Hepatocyte (in vitro differentiated cells): ENCODE data around the gene MIEN1. TPM values are rescaled to one million over a fixed set of nuclear protein-coding genes. Genes with fewer than 3 reads are reported as not detected.

Source experiments
- DNase-seq: peaks from one replicate; pipeline ENCODE4 v3.0.0-alpha.2; 2016; ENCODE audit warnings: low spot score
- H2AFZ ChIP-seq: fragments of 200-600 bp; sonication (generic); 2 replicates; pipeline ENCODE4 v1.6.0; 2016; ENCODE audit warnings: antibody characterized with exemption, mild to moderate bottlenecking
- H3K27ac ChIP-seq: fragments of 200-600 bp; sonication (generic); 2 replicates; pipeline ENCODE4 v1.5.1; 2016; ENCODE audit warnings: mild to moderate bottlenecking
- H3K27me3 ChIP-seq: fragments of 200-600 bp; sonication (generic); 2 replicates; pipeline ENCODE4 v1.6.1; 2016
- H3K36me3 ChIP-seq: fragments of 200-600 bp; sonication (generic); replicated peaks from 2 replicates; pipeline ENCODE4 v1.5.1; 2016; ENCODE audit warnings: low read depth; ENCODE audit not compliant: insufficient read depth
- H3K4me1 ChIP-seq: fragments of 200-600 bp; sonication (generic); 2 replicates; pipeline ENCODE4 v1.5.1; 2016; ENCODE audit warnings: mild to moderate bottlenecking, moderate library complexity; ENCODE audit not compliant: insufficient read depth
- H3K4me2 ChIP-seq: fragments of 200-600 bp; sonication (generic); 2 replicates; pipeline ENCODE4 v1.6.0; 2016
- H3K4me3 ChIP-seq: fragments of 200-600 bp; sonication (generic); 2 replicates; pipeline ENCODE4 v1.5.1; 2016; ENCODE audit warnings: mild to moderate bottlenecking
- H3K79me2 ChIP-seq: fragments of 200-600 bp; sonication (generic); 2 replicates; pipeline ENCODE4 v1.6.0; 2017; ENCODE audit warnings: mild to moderate bottlenecking
- H3K9me2 ChIP-seq: fragments of 200-600 bp; sonication (generic); replicated peaks from 2 replicates; pipeline ENCODE4 v1.6.0; 2017; ENCODE audit warnings: mild to moderate bottlenecking; ENCODE audit not compliant: insufficient read depth
- H3K9me3 ChIP-seq: fragments of 200-600 bp; sonication (generic); 2 replicates; pipeline ENCODE4 v1.5.1; 2016; ENCODE audit warnings: low read depth, mild to moderate bottlenecking
- H4K20me1 ChIP-seq: fragments of 200-600 bp; sonication (generic); 2 replicates; pipeline ENCODE4 v1.6.0; 2016; ENCODE audit warnings: mild to moderate bottlenecking; ENCODE audit not compliant: insufficient read depth, poor library complexity, severe bottlenecking
- CTCF ChIP-seq: fragments of 200-600 bp; sonication (generic); IDR thresholded peaks from 2 replicates; pipeline ENCODE4 v1.5.1; 2016; ENCODE audit warnings: antibody characterized with exemption, mild to moderate bottlenecking; ENCODE audit not compliant: poor library complexity
- EZH2 ChIP-seq: fragments of 200-600 bp; sonication (generic); IDR thresholded peaks from 2 replicates; pipeline ENCODE4 v1.6.1; 2016; ENCODE audit warnings: antibody characterized with exemption, mild to moderate bottlenecking, borderline replicate concordance
- EZH2phosphoT487 ChIP-seq: fragments of 200-600 bp; sonication (generic); IDR thresholded peaks from one replicate; pipeline ENCODE4 v1.6.1; 2018; ENCODE audit warnings: antibody characterized with exemption, mild to moderate bottlenecking, low read depth, moderate library complexity; ENCODE audit not compliant: unreplicated experiment, severe bottlenecking
- WGBS: methylation state at CpG from one replicate; pipeline ENCODE4 v1.1.6; 2016; ENCODE audit warnings: low lambda C conversion rate; ENCODE audit errors: missing lambda C conversion rate; 5-methylcytosine and 5-hydroxymethylcytosine counted together
- polyA plus RNA-seq: library from polyadenylated mRNA; unstranded; fragments of >200 nt; fragmentation: Nextera tagmentation; extraction: Ambion mirVana; gene quantifications from 2 replicates; pipeline ENCODE4 v1.2.1, GENCODE V29; 2016
- total RNA-seq: library from RNA; depleted of rRNA; stranded (reverse); fragments of >200 nt; gene quantifications from 2 replicates; pipeline ENCODE4 v1.2.3, GENCODE V29; 2014

The MIEN1 gene
- 37.2 and 72.6 TPM in 2 replicates for total RNA-seq
- polyA plus RNA-seq = 129 and 133 TPM in 2 replicates

- Histone ChIP-seq H3K4me1 (peaks cover 9% of the 10 kb centered on the region), H3K79me2 (peaks cover 6% of the 10 kb centered on the region), H3K4me2 (peak within 1 kb of the TSS; percentile 97), H3K27me3 (no peaks in the 10 kb centered on the region), H3K36me3 (no peaks in the 10 kb centered on the region), H3K4me3 (peak within 1 kb of the TSS; percentile 77), H3K27ac (peak within 1 kb of the TSS; percentile 91), H2AFZ (peak within 1 kb of the TSS; percentile 74), H3K9me3 (no peaks in the 10 kb centered on the region), H4K20me1 (no peaks in the 10 kb centered on the region), H3K9me2 (no peaks in the 10 kb centered on the region)
- 2% methylated on average over 51 of the region's 65 CpGs for WGBS
- TF ChIP-seq EZH2 (no peak), CTCF (peak; percentile 97), EZH2phosphoT487 (no peak)
- peak; percentile 96 for DNase-seq
Measured at GRCh38 chr17:39730095-39730921, at the start of gene MIEN1. Gene MIEN1 (minus strand): TSS chr17:39730532. CDS start chr17:39730495, 37 bp downstream.

GRCh38 chr17:39777534-39778365 lies 47.4 kb upstream of the MIEN1 start:
- TF ChIP-seq EZH2 = no peak
- TF ChIP-seq CTCF = no peak
- no peak for TF ChIP-seq EZH2phosphoT487
- H3K9me3 ChIP-seq = no peaks in the 10 kb centered on the region
- H3K4me1 ChIP-seq = peaks cover 4% of the 10 kb centered on the region
- no peak for DNase-seq
- H4K20me1 ChIP-seq = no peaks in the 10 kb centered on the region
- H3K36me3 ChIP-seq = no peaks in the 10 kb centered on the region
- H3K4me2 ChIP-seq = no peak overlapping the region
- H2AFZ ChIP-seq = no peak overlapping the region
- no peaks in the 10 kb centered on the region for H3K79me2 ChIP-seq
- H3K9me2 ChIP-seq = no peaks in the 10 kb centered on the region
- 78% methylated on average over 11 of the region's 11 CpGs for WGBS
- H3K27ac ChIP-seq = no peak overlapping the region
- no peak overlapping the region for H3K4me3 ChIP-seq
- no peaks in the 10 kb centered on the region for H3K27me3 ChIP-seq

- Histone ChIP-seq H3K27me3 (no peaks in the 10 kb centered on the region), H3K27ac (no peak overlapping the region), H3K9me3 (no peaks in the 10 kb centered on the region), H4K20me1 (no peaks in the 10 kb centered on the region), H3K9me2 (no peaks in the 10 kb centered on the region), H2AFZ (no peak overlapping the region), H3K79me2 (no peaks in the 10 kb centered on the region), H3K4me2 (no peak overlapping the region), H3K4me1 (no peaks in the 10 kb centered on the region), H3K36me3 (no peaks in the 10 kb centered on the region), H3K4me3 (no peak overlapping the region)
- no peak for TF ChIP-seq EZH2
- no peak for TF ChIP-seq EZH2phosphoT487
- no peak for TF ChIP-seq CTCF
- DNase-seq = no peak
Measured at GRCh38 chr17:39776252-39776651, 45.9 kb upstream of the MIEN1 start.
